Left cardiac atrium (tissue), 4 donors: Measurements from ENCODE around the gene B9D2. TPM values are rescaled to one million over a fixed set of nuclear protein-coding genes. Genes with fewer than 3 reads are reported as not detected.
"Not testable (repeated sequence)": the region's sequence is repeated elsewhere in the genome, so short reads cannot be mapped to it uniquely, and the experiment has no call there.

Experiments
- ATAC-seq, 2 donors: fragments of 200-7000 bp; cut with Tn5 transposase; one replicate each; pipeline ENCODE4 v1.9.1; 2020; ENCODE audit warnings: mild to moderate bottlenecking in 2 of 2, moderate library complexity in 2 of 2
- DNase-seq: peaks from one replicate; pipeline ENCODE4 v3.0.0-alpha.2; 2020
- intact Hi-C, 2 donors: fragments of 100-400 bp; cut with DNase I; formaldehyde crosslinking; loops; one replicate each; pipeline versions ENCODE4 v1.14.1 to v1.15.1; 2022 to 2023
- total RNA-seq, 2 donors: library from RNA; stranded (reverse); fragmentation: NEBNext Ultra II Directional; extraction: Animal tissue kit (Norgen Biotek cat#: 25700); gene quantifications; one replicate each; pipeline ENCODE4 v1.2.1, GENCODE V29; 2021
- donor health status: DM: no; HTN: yes; CAD: no.
- donor health status: DM: no; HTN: yes; CAD: no; lungs with severe emphysema.
- donor health status: DM: yes; HTN: yes; CAD: no.
- donor health status: Dilated cardiomyopathy.

The B9D2 gene
- total RNA-seq, 2 donors from 2014 or later, result 3.5 to 4.1 TPM

DNA sequence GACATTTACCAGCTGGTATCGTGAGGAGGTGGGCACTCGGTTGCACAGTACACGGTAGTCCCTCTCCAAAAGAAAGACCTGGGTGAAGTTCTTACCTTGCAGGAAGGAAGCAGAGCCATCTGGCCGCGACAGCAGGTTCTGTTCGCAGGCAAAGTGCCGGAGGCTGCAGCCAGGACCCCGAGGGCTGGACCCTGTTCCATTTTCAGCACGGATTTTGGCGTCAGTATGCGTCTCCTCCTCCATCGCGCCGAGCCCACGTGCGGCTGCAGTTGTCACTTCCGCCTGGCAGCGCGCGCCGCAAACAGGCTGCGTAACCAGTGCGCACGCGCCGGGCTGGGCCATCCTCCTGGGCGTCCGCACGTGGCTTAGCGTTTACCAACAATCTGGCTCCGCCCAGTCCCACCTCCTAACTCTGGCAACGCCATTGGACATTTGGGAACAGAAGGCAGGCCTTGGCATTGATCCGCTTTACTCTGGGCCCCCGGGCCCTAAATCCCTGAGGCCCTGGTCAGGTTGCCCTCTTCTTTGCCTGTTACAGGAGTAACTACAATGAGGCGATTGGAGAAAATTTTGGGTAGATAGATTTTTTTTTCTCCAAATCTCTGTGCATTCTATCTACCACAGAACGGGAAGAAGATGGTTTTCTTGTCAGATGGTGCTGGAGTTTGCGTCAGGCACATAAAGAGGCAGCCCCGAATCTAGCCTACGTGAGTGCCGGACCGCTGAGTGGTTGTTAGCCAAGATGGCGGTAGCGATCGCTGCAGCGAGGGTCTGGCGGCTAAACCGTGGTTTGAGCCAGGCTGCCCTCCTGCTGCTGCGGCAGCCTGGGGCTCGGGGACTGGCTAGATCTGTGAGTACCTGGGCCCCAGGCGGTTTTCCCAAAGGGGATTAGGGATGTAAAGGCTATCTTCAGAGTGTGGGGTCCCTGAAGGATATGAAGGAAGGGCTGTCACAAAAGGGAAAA, 33.4 kb upstream of the B9D2 start, which contains the start of the genes BCKDHA and EXOSC5:
Gene BCKDHA, plus strand, starts transcription at position 733 of the 964 bp plus-strand sequence. Its CDS starts 10 bp downstream, at position 743.
Gene EXOSC5, minus strand, starts transcription at position 274 of the 964 bp plus-strand sequence. Its CDS starts 31 bp downstream, at position 243.
- peak; percentile 100 for DNase-seq
- intact Hi-C loops, result loop anchor here in 1 of 2 donors (5.0 kb wide), 1 partner anchor 40 kb away; the partner anchor contains the start of gene DMAC2
- ATAC-seq, result peak; percentile 99

DNA sequence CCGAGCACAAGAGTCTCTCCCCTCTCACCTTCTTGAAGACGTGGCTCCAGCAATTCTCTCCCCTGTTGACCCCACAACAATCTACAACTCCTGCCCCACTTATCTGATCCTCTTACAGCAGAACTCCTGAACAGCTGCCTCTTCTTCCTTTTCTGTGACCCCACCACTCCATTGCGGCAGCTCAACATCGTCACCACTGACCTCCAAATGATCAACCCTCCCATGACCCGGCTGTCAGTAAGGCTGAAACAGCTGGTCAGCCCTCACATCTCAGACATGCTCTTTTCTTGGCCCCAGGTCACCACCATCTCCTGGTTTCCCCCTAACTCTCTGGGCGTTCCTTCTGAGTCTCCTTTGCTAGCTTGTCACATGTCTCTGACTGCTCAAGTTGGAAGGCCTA, 31.4 kb upstream of the B9D2 start:
- no peak for ATAC-seq
- DNase-seq, result no peak
- intact Hi-C loops, result loop anchor here in 1 of 2 donors (5.0 kb wide), 1 partner anchor 42 kb away; the partner anchor contains the start of gene DMAC2

DNA sequence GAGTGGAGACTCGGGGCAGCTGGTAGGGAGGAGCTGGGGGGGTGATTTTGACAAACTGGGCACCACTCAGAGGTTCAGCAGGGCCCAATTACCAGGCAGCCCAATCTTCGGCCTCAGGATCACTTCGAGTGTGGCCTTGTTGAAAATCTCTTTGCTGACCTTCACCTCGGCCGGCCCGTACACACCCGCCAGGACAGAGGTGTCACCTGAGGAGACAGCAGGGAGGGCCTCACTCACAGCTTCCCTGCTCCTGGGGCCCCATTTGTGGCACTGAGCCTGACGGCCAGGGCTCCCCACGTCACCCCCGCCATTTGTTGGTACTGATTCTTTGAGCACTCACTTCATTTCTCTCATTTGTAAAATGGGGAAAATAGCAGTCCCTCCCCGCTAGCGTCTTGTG, 28.8 kb upstream of the B9D2 start:
- ATAC-seq (no peak), DNase-seq (no peak)
- intact Hi-C loops, result no loop called here

DNA sequence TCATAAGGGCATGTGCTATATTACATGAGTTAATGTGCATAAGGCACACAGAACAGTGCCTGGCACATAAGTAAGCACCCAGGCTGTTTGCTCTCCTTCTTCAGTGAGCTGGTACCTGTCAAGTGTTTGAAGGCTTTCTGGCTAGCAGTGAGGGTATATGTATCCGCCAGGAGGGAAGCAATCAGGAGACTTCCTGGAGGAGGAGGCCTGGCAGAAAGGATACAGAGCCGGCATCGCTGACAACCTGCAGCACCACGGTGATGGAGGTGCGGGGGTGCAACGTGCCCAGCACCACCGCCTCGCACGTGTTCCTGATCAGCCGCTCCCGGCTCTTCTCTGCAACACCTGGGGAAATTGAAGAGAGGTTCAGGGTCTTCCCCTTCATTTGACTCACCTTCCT, 27.7 kb upstream of the B9D2 start:
- intact Hi-C loops, result no loop called here
- DNase-seq (no peak), ATAC-seq (no peak)

DNA sequence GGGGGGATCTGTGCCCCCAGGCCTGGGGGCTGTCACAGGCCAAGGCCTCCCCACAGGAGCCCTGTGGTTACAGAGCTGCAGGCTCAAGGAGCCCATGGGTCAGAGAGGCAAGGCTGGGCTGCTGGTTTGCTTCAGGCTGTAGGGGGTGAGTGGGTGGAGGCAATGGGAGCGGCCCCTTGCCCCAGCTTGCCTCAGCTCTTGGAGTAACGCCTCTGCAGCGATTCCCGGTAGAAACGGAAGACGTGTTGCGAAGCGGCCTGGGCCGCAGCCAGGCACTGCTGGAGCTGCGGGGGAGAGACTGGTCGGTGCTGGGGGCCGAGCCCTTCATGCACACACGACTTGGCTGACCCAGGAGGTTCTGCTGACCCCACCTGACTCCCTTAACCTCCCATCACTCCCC, 22.5 kb upstream of the B9D2 start:
- ATAC-seq (peak; percentile 64 to 76), DNase-seq (peak; percentile 42)
- intact Hi-C loops, result no loop called here

DNA sequence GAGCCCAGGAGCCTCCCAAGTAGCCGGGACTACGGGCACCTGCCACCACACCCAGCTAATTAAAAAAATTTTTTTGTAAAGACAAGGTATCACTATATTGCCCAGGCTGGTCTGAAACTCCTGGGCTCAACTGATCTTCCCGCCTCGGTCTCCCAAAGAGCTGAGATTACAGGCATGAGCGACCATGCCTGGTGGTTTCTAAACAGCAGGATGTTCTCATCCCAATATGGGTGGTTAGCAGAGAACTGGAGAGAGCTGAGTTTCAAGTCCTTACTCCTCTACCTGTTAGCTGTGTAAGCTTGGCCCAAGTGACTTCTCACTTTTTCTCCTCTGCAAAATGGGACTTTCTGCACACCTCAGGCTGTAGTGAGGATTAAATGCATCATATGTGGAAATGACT, 20.4 kb upstream of the B9D2 start:
- intact Hi-C loops, result no loop called here
- no peak for ATAC-seq
- DNase-seq, result no peak

DNA sequence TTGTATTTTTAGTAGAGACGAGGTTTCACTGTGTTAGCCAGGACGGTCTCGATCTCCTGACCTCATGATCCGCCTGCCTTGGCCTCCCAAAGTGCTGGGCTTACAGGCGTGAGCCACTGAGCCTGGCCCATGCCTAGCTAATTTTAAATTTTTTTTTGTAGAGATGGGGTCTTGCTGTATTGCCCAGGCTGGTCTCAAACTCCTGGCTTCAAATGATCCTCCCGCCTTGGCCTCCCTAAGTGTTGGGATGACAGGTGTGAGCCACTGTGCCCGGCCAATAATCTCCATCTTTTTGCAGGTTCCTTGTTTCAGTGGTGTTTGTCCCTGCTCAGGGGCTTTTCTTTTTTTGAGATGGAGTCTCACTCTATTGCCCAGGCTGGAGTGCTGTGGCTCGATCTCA, 17.6 kb upstream of the B9D2 start:
- ATAC-seq, intact Hi-C loops, DNase-seq: not testable (repeated sequence)

DNA sequence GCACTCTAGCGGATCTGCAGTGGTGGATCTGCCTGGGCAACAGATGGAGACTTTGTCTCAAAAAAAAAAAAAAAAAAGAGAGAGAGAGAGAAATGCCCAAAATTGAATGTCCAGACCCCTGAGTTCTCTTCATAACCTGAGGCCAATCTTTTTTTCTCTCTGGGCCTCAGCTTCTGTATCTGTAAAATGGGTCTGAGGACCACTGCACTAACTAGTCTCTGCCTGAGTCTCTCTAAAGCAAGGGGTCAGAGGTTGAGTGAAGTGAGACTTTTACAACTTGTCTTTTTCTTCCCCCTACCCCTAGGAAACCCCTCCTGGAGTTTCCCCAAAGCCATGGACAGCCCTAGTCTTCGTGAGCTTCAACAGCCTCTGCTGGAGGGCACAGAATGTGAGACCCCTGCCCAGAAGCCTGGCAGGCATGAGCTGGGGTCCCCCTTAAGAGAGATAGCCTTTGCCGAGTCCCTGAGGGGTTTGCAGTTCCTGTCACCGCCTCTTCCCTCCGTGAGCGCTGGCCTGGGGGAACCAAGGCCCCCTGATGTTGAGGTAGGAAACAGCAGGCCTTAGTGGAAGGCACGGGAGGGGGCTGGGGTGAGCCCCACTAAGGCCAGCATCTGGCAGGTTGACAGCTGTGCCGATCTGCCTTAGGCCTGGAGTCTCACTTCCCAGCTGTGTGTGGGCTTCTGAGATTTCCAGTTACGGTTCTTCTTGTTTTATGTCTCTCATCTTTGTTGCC, 14.2 kb upstream of the B9D2 start:
- no peak for ATAC-seq
- intact Hi-C loops, result no loop called here
- DNase-seq, result no peak

DNA sequence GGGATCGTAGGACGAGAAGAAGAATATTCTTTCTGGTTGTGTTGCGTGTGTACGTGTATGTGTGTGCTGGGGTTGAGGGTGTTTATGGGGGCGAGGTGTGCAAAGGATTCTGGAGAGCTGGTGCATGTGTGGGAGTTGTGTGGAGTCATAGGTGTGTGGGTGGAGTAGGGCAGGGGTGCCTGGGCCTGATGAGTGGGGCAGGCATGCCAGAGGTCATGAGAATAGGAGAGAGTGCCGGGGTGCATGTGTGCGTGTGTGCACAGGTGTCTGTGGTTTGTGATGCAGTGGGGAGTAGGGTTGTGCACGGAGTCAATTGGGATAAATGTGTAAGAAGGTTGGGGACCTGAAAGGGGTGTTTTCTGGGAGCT, 13.0 kb upstream of the B9D2 start:
- no peak for DNase-seq
- intact Hi-C loops, result no loop called here
- peak in 1 of 2 donors; percentile 10 for ATAC-seq

DNA sequence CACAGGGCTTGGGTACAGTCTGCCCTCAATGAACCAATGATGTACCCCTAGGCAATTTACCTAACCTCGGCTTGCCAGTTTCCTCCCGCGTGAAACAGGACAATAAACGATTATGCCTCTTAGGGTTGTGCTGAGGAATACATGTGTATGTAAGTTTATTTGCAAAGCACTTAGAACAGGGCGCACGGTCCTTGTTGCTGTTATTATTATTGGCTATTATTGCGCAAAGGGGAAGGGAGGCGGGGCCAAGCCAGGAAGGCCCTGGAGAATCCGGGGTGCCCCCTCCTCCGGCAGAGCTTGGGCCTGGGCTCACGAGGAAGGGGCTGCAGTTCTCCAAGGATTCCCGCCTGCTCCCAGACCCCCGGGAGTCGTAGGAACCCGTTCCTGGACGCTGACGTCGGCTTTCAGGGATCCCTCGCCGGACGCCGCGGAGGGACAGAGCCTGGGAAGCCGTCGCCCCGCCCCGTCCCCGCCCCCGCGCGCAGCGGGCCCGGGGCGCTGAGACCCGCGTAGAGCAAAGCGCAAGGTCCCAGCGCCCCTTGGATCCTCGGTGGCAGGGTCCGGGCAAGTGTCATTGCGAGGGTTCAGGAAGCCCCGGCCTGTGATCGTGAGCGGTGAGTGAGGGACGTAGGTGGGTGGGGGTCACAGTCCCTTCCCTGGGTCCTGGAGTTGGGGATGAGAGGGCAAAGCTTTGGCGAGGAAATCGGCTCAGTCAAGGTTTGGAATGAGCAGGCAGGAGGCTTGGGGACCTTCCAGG, 12.5 kb upstream of the B9D2 start, which contains the start of gene TMEM91:
Gene TMEM91, plus strand, starts transcription at position 293 of the 757 bp plus-strand sequence. CDS start 1,777 bp downstream, outside the sequence.
- DNase-seq (peak; percentile 53), ATAC-seq (peak; percentile 54)
- intact Hi-C loops, result no loop called here

DNA sequence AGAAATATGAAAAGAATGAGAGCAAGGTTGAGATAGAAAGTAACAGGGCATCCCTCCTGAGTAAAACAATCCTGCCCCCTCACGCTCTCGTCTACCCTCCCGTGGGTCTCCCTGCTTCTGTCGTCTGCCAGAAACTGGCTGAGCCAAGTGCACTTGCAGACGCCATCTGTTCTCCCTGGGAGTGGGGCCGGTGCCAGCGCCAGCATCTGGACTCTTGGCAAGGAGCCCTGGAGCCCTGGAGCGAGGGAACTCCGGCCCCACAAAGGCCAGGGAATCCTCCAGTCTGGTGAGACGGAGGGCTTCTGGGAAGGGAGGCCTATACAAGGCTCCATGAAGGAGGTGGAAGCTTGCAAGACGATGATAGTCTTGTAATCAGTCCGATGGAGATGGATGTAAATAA, 10.0 kb upstream of the B9D2 start:
- peak; percentile 86 for DNase-seq
- ATAC-seq, result peak; percentile 78 to 80
- intact Hi-C loops, result no loop called here

DNA sequence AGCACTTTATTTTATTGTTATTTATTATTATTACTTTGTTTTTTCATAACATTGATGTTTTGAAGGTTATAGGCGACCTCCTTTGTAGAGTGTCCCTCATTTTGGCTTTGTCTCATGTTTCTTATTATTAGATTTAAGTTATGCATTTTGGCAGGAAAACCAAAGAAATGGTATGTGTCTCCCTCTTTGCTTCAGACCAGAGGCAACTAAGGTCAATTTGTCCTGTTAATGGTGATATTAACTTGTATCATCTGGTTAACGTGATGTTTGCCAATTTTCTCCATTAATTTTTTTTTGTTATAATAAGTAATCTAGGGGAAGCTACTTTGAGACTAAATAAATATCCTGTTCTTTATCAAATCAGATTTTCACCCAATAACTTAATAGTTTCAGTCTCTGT, 8.6 kb upstream of the B9D2 start:
- no peak for ATAC-seq
- no peak for DNase-seq
- intact Hi-C loops, result no loop called here

DNA sequence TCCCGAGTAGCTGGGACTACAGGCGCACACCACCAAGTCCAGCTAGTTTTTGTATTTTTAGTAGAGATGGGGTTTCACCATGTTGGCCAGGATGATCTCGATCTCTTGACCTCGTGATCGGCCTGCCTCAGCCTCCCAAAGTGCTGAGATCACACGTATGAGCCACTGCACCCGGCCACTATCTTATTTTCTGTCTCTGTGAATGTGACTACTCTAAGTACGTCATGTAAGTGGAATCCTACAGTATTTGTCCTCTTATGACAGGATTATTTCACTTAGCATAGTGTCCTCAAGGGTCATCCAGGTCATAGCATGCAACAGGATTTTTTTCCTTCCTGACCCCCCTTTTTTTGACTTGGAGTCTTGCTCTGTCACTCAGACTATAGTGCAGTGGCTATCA, 7.6 kb upstream of the B9D2 start:
- no peak for DNase-seq
- intact Hi-C loops, result no loop called here
- ATAC-seq, result no peak

DNA sequence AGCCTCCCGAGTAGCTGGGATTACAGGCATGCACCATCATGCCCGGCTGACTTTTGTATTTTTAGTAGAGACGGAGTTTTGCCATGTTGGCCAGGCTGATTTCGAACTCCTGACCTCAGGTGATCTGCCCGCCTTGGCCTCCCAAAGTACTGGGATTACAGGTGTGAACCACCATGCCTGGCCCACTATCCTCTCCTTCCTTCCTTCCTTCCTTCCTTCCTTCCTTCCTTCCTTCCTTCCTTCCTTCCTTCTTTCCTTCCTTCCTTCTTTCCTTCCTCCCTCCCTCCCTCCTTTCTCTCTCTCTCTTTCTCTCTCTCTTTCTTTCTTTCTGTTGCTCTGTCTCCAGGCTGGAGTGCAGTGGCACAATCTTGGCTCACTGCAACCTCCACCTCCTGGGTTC, 7.2 kb upstream of the B9D2 start:
- ATAC-seq, intact Hi-C loops, DNase-seq: not testable (repeated sequence)

DNA sequence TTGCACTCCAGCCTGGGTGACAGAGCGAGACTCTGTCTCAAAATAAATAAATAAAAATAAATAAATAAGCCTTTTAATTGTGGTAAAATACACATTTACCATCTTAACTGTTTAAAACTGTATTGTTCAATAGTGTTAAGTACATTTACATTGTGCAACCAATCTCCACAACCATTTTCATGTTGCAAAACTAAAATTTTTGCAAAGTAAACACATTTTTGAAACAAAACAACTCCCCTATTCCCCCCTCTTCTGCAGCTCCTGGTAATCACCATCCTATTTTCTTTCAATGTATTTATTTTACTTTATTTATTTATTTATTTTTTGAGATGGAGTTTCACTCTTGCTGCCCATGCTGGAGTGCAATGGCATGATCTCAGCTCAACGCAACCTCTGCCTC, 5.8 kb upstream of the B9D2 start:
- no peak for ATAC-seq
- intact Hi-C loops, result no loop called here
- DNase-seq, result no peak

DNA sequence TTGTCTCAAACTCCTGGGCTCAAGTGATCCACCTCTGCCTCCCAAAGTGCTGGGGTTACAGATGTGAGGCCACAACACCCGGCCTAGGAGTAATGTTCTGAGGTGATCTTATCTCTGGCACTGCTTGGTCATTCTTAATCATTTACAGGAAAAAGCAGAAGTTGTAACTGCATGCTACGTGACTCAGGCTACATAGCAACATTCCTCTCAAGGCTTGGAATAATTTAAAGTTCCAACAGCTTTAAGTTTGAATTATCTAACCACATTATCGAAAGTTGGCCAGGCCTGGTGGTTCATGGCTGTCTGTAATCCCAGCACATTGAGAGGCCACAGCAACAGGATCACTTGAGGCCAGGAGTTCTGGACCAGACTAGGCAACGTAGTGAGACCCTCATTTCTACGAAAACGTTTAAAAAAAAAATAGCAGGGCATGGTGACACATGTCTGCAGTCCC, 3.9 kb upstream of the B9D2 start:
- intact Hi-C loops, result no loop called here
- ATAC-seq, result no peak

DNA sequence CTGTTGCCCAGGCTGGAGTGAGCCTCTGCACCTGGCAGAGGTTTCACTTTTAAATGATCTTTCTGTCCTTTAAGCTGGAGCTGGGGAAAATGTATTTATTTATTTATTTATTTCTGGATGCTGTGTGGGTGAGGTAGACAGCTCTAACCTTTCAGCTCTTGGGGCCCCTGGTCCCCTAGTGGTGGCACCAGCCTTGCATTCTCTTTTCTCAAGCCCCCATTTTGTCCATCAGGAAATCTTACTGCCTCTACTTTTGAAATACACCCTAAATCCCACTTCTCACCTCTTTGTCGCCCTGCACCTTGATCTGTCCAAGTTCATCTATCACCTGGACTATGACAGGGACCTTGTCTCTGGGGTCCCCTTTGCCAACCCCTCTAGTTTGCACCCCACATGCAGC, 2.1 kb upstream of the B9D2 start:
- ATAC-seq, result no peak

More for the DNA sequence above, 3.9 kb upstream of the B9D2 start:
- DNase-seq, result no peak

DNA sequence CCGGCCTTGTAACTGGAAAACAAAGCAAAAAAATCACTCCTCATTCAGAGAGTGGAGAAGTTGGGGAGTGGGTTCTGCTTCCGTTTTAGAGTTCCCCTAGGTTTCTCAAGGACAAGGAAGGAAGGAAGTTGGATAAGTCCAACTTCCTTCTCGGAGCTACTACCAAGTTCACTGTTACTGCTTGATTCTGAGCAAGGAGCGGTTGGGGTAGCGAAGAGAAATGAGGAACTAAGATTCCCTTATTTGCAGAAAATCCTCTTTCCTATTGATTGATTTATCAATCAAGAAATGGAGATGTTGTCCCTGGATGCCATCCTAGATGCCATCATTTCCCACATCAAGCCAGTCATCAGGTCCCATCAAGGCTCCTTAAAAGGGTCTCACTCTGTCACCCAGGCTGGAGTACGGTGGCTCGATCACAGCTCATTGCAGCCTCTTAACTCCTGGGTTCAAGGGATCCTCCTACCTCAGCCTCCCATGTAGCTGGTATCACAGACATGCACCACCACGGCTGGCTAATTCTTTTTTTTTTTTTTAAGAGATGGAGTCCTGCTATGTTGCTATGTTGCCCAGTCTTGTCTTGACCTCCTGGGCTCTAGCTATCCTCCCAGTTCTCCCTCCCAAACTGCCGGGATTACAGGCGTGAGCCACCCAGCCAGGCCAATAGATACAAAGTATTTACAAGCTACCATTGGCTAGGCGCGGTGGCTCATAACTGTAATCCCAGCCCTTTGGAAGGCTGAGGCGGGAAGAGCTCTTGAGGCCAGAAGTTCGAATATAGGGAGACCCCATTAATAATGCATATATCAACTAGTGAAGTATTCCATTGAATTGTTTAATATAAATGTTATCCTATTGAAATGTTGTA, 809 bp upstream of the B9D2 start:
- no peak for ATAC-seq
- DNase-seq, result no peak
- intact Hi-C loops, result no loop called here

More for the DNA sequence above, 2.1 kb upstream of the B9D2 start:
- intact Hi-C loops, result no loop called here
- no peak for DNase-seq
